K562 (cell line): ENCODE measurements around the gene HOXA1.

ENCODE experiments used
- BHLHE40 ChIP-seq: IDR thresholded peaks from 2 replicates; pipeline ENCODE4 v1.6.1; 2011; ENCODE audit warnings: low read length, improper control_type of control experiment
- CREB1 ChIP-seq, 2 experiments: sonication (generic) in 1 of 2; formaldehyde crosslinking in 1 of 2; IDR thresholded peaks; 2 replicates each; pipeline versions ENCODE4 v1.6.1 to v1.8.0; 2012 to 2022; ENCODE audit warnings: inconsistent platforms in 1 of 2, mild to moderate bottlenecking in 1 of 2, missing genetic modification reagents in 1 of 2, moderate library complexity in 1 of 2
- RAD51 ChIP-seq: fragments of 450-650 bp; IDR thresholded peaks from 2 replicates; pipeline ENCODE4 v1.7.1; 2016; ENCODE audit warnings: low read depth, mild to moderate bottlenecking, borderline replicate concordance
- RCOR1 ChIP-seq, 2 experiments: IDR thresholded peaks; 2 replicates each; pipeline ENCODE4 v1.6.1; 2012; ENCODE audit warnings: low read depth in 2 of 2, low read length in 2 of 2, borderline replicate concordance in 1 of 2, improper control_type of control experiment in 1 of 2
- ZNF217 ChIP-seq: sonication (generic); formaldehyde crosslinking; IDR thresholded peaks from 2 replicates; pipeline ENCODE4 v1.8.0; 2022; ENCODE audit warnings: mild to moderate bottlenecking, missing genetic modification reagents
- TF ChIP-seq, protein P1 (sequence below), 3 experiments: IDR thresholded peaks in 2 of 3; conservative IDR thresholded peaks in 1 of 3; 2 replicates each; pipeline ENCODE4 v1.5.1; 2011 to 2012; ENCODE audit warnings: low read length in 3 of 3, mild to moderate bottlenecking in 3 of 3, control low read depth in 2 of 3, improper control_type of control experiment in 1 of 3, inconsistent platforms in 1 of 3, low read depth in 1 of 3, mixed read lengths in 1 of 3, moderate library complexity in 1 of 3; ENCODE audit not compliant: insufficient read depth in 2 of 3

GRCh38 chr7:27114881-27115220 is 19.1 kb upstream of the HOXA1 start:
- no peak for TF ChIP-seq ZNF217 (CRISPR knock-in tag)
- TF ChIP-seq BHLHE40: no peak
- TF ChIP-seq, protein P1, sequence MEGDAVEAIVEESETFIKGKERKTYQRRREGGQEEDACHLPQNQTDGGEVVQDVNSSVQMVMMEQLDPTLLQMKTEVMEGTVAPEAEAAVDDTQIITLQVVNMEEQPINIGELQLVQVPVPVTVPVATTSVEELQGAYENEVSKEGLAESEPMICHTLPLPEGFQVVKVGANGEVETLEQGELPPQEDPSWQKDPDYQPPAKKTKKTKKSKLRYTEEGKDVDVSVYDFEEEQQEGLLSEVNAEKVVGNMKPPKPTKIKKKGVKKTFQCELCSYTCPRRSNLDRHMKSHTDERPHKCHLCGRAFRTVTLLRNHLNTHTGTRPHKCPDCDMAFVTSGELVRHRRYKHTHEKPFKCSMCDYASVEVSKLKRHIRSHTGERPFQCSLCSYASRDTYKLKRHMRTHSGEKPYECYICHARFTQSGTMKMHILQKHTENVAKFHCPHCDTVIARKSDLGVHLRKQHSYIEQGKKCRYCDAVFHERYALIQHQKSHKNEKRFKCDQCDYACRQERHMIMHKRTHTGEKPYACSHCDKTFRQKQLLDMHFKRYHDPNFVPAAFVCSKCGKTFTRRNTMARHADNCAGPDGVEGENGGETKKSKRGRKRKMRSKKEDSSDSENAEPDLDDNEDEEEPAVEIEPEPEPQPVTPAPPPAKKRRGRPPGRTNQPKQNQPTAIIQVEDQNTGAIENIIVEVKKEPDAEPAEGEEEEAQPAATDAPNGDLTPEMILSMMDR (IDR thresholded peaks at IDR 0.05 in 2 of 3, conservative IDR thresholded peaks at IDR 0.05 in 1 of 3; ENCODE audit: insufficient read depth in 2 of 3, low read depth in 1 of 3, low read length in 3 of 3): no peak
- no peak for TF ChIP-seq CREB1 (IDR thresholded peaks at IDR 0.05)
- TF ChIP-seq CREB1 (CRISPR knock-in tag; IDR thresholded peaks at IDR 0.05): no peak
- TF ChIP-seq RCOR1 (IDR thresholded peaks at IDR 0.05; ENCODE audit: borderline replicate concordance in 1 of 2, low read depth in 2 of 2, low read length in 2 of 2): no peak
- no peak for TF ChIP-seq RAD51
